Measurements from ENCODE around the gene TUSC2.
A peak's percentile ranks its signal among the peaks of the same experiment; 100 is the strongest.

TUSC2 gene

DNA sequence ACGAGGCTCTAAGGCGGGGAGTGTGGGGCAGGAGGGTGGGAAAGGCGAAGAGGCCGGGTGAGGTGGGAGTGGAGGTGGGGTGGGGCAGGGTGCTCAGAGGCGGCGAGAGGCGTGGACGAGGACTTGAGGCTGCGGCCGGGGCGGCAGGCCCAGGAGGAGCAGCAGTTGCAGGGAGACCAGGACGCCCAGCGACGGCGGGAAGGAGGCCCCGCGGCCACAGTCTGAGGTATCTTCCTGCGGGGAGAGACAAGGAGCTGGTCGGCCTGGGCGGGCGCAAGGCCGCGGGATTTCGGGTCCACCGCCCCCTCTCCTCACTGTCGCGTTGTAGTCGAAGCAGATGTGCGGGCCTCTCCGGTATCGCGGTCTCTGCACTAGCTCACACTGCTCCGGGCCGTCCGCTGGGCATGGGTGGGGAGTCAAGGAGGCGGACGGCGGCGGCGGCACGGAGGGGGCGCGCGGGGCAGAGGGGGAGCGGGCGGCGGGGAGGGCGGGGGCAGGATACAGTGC is 36.6 kb upstream of the TUSC2 start:
- no peaks in the 10 kb centered on the region for H4K20me1 ChIP-seq (ENCODE audit: insufficient read depth, low read length)
- no peaks in the 10 kb centered on the region for H3K9me2 ChIP-seq (replicated peaks; ENCODE audit: insufficient read depth, low read length)
- peaks cover 25% of the 10 kb centered on the region for H3K27me3 ChIP-seq (replicated peaks; ENCODE audit: insufficient read depth, low read length)
- H2AFZ ChIP-seq (ENCODE audit: low read length) = peak overlapping the region; percentile 56; the same call in 1 of the 2 replicates
- peaks cover 5% of the 10 kb centered on the region for H3K4me1 ChIP-seq (ENCODE audit: low read length)
- no peak overlapping the region for H3K9ac ChIP-seq (ENCODE audit: low read length)
- H3F3A ChIP-seq (ENCODE audit: insufficient read depth, low read length) = no peaks in the 10 kb centered on the region
- H3K4me3 ChIP-seq (ENCODE audit: low read length) = peak overlapping the region; percentile 50
- H3K79me2 ChIP-seq (ENCODE audit: low read length) = no peaks in the 10 kb centered on the region
- TF ChIP-seq EZH2phosphoT487 (IDR thresholded peaks at IDR 0.05; ENCODE audit: low read length) (no peak), EZH2 (optimal IDR thresholded peaks at IDR 0.05; ENCODE audit: low read depth, low read length) (no peak)
- TF ChIP-seq, protein P1, sequence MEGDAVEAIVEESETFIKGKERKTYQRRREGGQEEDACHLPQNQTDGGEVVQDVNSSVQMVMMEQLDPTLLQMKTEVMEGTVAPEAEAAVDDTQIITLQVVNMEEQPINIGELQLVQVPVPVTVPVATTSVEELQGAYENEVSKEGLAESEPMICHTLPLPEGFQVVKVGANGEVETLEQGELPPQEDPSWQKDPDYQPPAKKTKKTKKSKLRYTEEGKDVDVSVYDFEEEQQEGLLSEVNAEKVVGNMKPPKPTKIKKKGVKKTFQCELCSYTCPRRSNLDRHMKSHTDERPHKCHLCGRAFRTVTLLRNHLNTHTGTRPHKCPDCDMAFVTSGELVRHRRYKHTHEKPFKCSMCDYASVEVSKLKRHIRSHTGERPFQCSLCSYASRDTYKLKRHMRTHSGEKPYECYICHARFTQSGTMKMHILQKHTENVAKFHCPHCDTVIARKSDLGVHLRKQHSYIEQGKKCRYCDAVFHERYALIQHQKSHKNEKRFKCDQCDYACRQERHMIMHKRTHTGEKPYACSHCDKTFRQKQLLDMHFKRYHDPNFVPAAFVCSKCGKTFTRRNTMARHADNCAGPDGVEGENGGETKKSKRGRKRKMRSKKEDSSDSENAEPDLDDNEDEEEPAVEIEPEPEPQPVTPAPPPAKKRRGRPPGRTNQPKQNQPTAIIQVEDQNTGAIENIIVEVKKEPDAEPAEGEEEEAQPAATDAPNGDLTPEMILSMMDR (IDR thresholded peaks at IDR 0.05; ENCODE audit: low read length) = no peak
- H3K9me3 ChIP-seq (replicated peaks; ENCODE audit: insufficient read depth, low read length) = no peaks in the 10 kb centered on the region
- no peak for DNase-seq
- H3K36me3 ChIP-seq (replicated peaks; ENCODE audit: insufficient read depth, low read length) = no peaks in the 10 kb centered on the region
- H3K27ac ChIP-seq (ENCODE audit: low read length) = no peak overlapping the region
- peak overlapping the region; percentile 63; the same call in 1 of the 2 replicates for H3K4me2 ChIP-seq (ENCODE audit: low read depth, low read length)

DNA sequence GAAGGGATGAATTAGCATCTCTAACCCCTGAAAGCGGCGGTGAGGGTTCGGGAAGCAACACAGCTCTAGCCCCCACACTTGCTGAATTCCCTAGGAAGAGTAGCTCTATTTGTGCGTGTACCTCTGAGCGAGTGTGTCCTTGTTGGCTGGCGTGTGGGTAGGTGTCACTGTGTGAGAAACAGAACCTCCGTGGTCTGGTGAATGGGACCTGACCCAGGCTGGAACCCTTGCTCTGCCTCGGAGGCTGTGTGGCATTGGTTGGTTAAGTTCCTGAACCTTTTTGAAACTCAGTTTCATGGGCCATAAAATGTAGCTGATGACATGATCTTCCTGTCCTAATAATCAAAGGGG is 31.7 kb upstream of the TUSC2 start:
- Histone ChIP-seq H3K9ac (ENCODE audit: low read length) (no peak overlapping the region), H3K9me3 (replicated peaks; ENCODE audit: insufficient read depth, low read length) (no peaks in the 10 kb centered on the region), H3F3A (ENCODE audit: insufficient read depth, low read length) (no peaks in the 10 kb centered on the region), H3K4me3 (ENCODE audit: low read length) (peak overlapping the region; percentile 91), H3K36me3 (replicated peaks; ENCODE audit: insufficient read depth, low read length) (peaks cover 11% of the 10 kb centered on the region; the same call in 1 of the 2 replicates), H3K4me2 (ENCODE audit: low read depth, low read length) (peak overlapping the region; percentile 91), H3K4me1 (ENCODE audit: low read length) (peaks cover 29% of the 10 kb centered on the region), H4K20me1 (ENCODE audit: insufficient read depth, low read length) (no peaks in the 10 kb centered on the region), H2AFZ (ENCODE audit: low read length) (peak overlapping the region; percentile 95), H3K79me2 (ENCODE audit: low read length) (peaks cover 46% of the 10 kb centered on the region), H3K27me3 (replicated peaks; ENCODE audit: insufficient read depth, low read length) (no peaks in the 10 kb centered on the region), H3K9me2 (replicated peaks; ENCODE audit: insufficient read depth, low read length) (no peaks in the 10 kb centered on the region), H3K27ac (ENCODE audit: low read length) (no peak overlapping the region)
- TF ChIP-seq, protein P1 (IDR thresholded peaks at IDR 0.05; ENCODE audit: low read length) = no peak
- TF ChIP-seq EZH2 (optimal IDR thresholded peaks at IDR 0.05; ENCODE audit: low read depth, low read length) = no peak
- no peak for TF ChIP-seq EZH2phosphoT487 (IDR thresholded peaks at IDR 0.05; ENCODE audit: low read length)
- no peak for DNase-seq

DNA sequence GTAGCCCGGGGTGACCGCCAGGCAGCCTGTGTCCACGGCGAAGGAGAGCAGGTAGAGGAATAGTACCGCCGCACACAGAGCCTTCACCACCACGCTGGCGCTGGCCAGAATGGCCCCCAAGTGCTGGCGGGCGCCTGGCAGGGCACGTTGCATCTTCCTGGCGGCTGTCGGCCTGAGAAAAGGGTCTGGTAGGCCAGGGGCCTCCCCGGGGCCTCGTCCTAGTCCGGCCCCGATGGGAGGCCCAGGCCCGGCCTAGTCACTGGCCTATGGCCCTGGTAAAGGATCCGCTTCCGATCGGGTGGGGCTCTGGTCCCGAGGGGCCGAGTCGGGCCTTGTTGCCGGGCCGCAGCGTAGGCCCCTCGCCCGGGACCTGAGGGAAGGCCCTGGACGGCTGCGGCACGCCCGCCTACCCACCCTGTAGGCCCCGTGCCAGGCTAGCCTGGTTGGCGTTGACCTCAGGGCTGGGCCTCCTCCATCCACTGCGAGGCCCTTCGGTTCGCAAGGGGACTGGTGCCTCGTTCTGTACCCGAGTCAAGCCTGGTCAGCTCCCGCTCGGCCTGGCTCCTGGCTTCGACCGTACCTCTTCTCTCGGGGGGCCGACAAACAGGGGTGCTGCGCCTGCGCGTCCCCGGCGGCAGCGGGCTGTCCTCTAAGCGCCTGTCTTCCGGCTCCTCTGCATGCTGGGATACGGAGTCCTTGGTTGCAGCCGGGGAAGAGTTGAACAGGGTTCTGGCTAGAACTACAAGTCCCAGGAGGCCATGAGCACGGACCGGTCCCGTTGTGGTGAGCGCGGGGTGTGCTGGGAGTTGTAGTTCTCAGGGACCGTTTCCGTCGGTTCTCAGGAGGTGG is 31.1 kb upstream of the TUSC2 start, which contains the start of gene TMEM115:
Gene TMEM115 (minus strand): TSS at position 611 of the 849 bp plus-strand sequence. CDS start 458 bp downstream, at position 153.
- peaks cover 51% of the 10 kb centered on the region for H3K79me2 ChIP-seq (ENCODE audit: low read length)

More for the DNA sequence above, 31.1 kb upstream of the TUSC2 start, which contains the start of gene TMEM115:
- no peaks in the 10 kb centered on the region for H3K27me3 ChIP-seq (replicated peaks; ENCODE audit: insufficient read depth, low read length)
- peak within 1 kb of the TSS; percentile 91 for H3K4me3 ChIP-seq (ENCODE audit: low read length)
- H3K9me2 ChIP-seq (replicated peaks; ENCODE audit: insufficient read depth, low read length) = no peaks in the 10 kb centered on the region
- H4K20me1 ChIP-seq (ENCODE audit: insufficient read depth, low read length) = no peaks in the 10 kb centered on the region
- DNase-seq = peak; percentile 98
- TF ChIP-seq EZH2phosphoT487 (IDR thresholded peaks at IDR 0.05; ENCODE audit: low read length) (no peak), EZH2 (optimal IDR thresholded peaks at IDR 0.05; ENCODE audit: low read depth, low read length) (no peak)
- TF ChIP-seq, protein P1 (IDR thresholded peaks at IDR 0.05; ENCODE audit: low read length) = no peak
- no peaks in the 10 kb centered on the region for H3F3A ChIP-seq (ENCODE audit: insufficient read depth, low read length)
- H3K4me1 ChIP-seq (ENCODE audit: low read length) = peaks cover 29% of the 10 kb centered on the region
- H3K36me3 ChIP-seq (replicated peaks; ENCODE audit: insufficient read depth, low read length) = peaks cover 11% of the 10 kb centered on the region; the same call in 1 of the 2 replicates
- H3K27ac ChIP-seq (ENCODE audit: low read length) = peak within 1 kb of the TSS; percentile 18; the same call in 1 of the 2 replicates
- H3K4me2 ChIP-seq (ENCODE audit: low read depth, low read length) = peak within 1 kb of the TSS; percentile 91
- H3K9me3 ChIP-seq (replicated peaks; ENCODE audit: insufficient read depth, low read length) = no peaks in the 10 kb centered on the region
- H3K9ac ChIP-seq (ENCODE audit: low read length) = peak within 1 kb of the TSS; percentile 90
- peak within 1 kb of the TSS; percentile 95 for H2AFZ ChIP-seq (ENCODE audit: low read length)

All from MM.1S (cell line).